ENCODE results near the gene SYNJ2. TPM values are rescaled to one million over a fixed set of nuclear protein-coding genes. Genes with fewer than 3 reads are reported as not detected.

Gene SYNJ2
- total and polyA plus RNA-seq, 2 donors from 2014 or later = 1.7 to 15.8 TPM

GRCh38 chr6:158085261-158086053, 103.8 kb downstream of the SYNJ2 start:
- FAIRE-seq = no peak
- peaks cover 0 to 11% (median 0%) of the 10 kb centered on the region in 3 donors for H3K4me1 ChIP-seq (ENCODE audit: control insufficient read depth in 2 of 3, insufficient read depth in 2 of 3, low read depth in 1 of 3, low read length in 3 of 3)
- no peak for DNase-seq
- no peaks in the 10 kb centered on the region for H3K27me3 ChIP-seq (ENCODE audit: control insufficient read depth, insufficient read depth, low read length)
- no peak overlapping the region for H3K9ac ChIP-seq (ENCODE audit: low read length in 3 of 3)
- H3K4me3 ChIP-seq (ENCODE audit: low read length in 3 of 3) = no peak overlapping the region
- H3K9me3 ChIP-seq (ENCODE audit: control insufficient read depth in 2 of 3, insufficient read depth in 1 of 3, low read length in 3 of 3) = no peaks in the 10 kb centered on the region
- intact Hi-C loops (cut with DNase I) = no loop called here
- H3K27ac ChIP-seq (ENCODE audit: low read depth in 2 of 2, low read length in 2 of 2) = no peak overlapping the region
- no peak for TF ChIP-seq CTCF (IDR thresholded peaks at IDR 0.05; ENCODE audit: borderline replicate concordance, extremely low read depth, insufficient read depth)
- H3K36me3 ChIP-seq (ENCODE audit: control insufficient read depth in 2 of 3, insufficient read depth in 3 of 3, low read length in 3 of 3) = peaks cover 0 to 7% (median 5%) of the 10 kb centered on the region in 3 donors

- Histone ChIP-seq H3K9ac (ENCODE audit: low read length in 3 of 3) (peak overlapping the region in 1 of 3 donors; percentile 29), H3K4me1 (ENCODE audit: control insufficient read depth in 2 of 3, insufficient read depth in 2 of 3, low read depth in 1 of 3, low read length in 3 of 3) (peaks cover 0 to 11% (median 0%) of the 10 kb centered on the region in 3 donors), H3K27me3 (ENCODE audit: control insufficient read depth, insufficient read depth, low read length) (no peaks in the 10 kb centered on the region), H3K4me3 (ENCODE audit: low read length in 3 of 3) (peak overlapping the region in 2 of 3 donors; percentile 63 to 64), H3K9me3 (ENCODE audit: control insufficient read depth in 2 of 3, insufficient read depth in 1 of 3, low read length in 3 of 3) (no peaks in the 10 kb centered on the region), H3K36me3 (ENCODE audit: control insufficient read depth in 2 of 3, insufficient read depth in 3 of 3, low read length in 3 of 3) (peaks cover 0 to 7% (median 5%) of the 10 kb centered on the region in 3 donors), H3K27ac (ENCODE audit: low read depth in 2 of 2, low read length in 2 of 2) (peak overlapping the region in 1 of 2 donors; percentile 85)
- intact Hi-C loops (cut with DNase I) = no loop called here
- no peak for TF ChIP-seq CTCF (IDR thresholded peaks at IDR 0.05; ENCODE audit: borderline replicate concordance, extremely low read depth, insufficient read depth)
- no peak for DNase-seq
- FAIRE-seq = no peak
Measured at GRCh38 chr6:158086054-158086503, 104.4 kb downstream of the SYNJ2 start.

GRCh38 chr6:158086504-158087223, 105.0 kb downstream of the SYNJ2 start:
- DNase-seq = peak in 4 of 5 donors; percentile 35 to 89 (median 67)
- peak overlapping the region in 2 of 3 donors; percentile 63 to 64 for H3K4me3 ChIP-seq (ENCODE audit: low read length in 3 of 3)
- peaks cover 0 to 7% (median 5%) of the 10 kb centered on the region in 3 donors for H3K36me3 ChIP-seq (ENCODE audit: control insufficient read depth in 2 of 3, insufficient read depth in 3 of 3, low read length in 3 of 3)
- peak overlapping the region; percentile 63 to 85 for H3K27ac ChIP-seq (ENCODE audit: low read depth in 2 of 2, low read length in 2 of 2)
- H3K4me1 ChIP-seq (ENCODE audit: control insufficient read depth in 2 of 3, insufficient read depth in 2 of 3, low read depth in 1 of 3, low read length in 3 of 3) = peaks cover 0 to 11% (median 0%) of the 10 kb centered on the region in 3 donors
- H3K9ac ChIP-seq (ENCODE audit: low read length in 3 of 3) = peak overlapping the region in 2 of 3 donors; percentile 29 to 33
- no peak for TF ChIP-seq CTCF (IDR thresholded peaks at IDR 0.05; ENCODE audit: borderline replicate concordance, extremely low read depth, insufficient read depth)
- FAIRE-seq = no peak
- H3K27me3 ChIP-seq (ENCODE audit: control insufficient read depth, insufficient read depth, low read length) = no peaks in the 10 kb centered on the region
- intact Hi-C loops (cut with DNase I) = no loop called here
- H3K9me3 ChIP-seq (ENCODE audit: control insufficient read depth in 2 of 3, insufficient read depth in 1 of 3, low read length in 3 of 3) = no peaks in the 10 kb centered on the region

Measured in kidney (tissue), 14 donors.